Cardiac ventricle fibroblast (primary cell): Measurements from ENCODE around the gene OR4C3. TPM values are rescaled to one million over a fixed set of nuclear protein-coding genes. Genes with fewer than 3 reads are reported as not detected.

Source experiments
- total RNA-seq: library from RNA; depleted of rRNA; stranded (reverse); fragments of >200 nt; gene quantifications from 2 replicates; pipeline ENCODE4 v1.2.3, GENCODE V29; 2015

Gene OR4C3
- not detected in 2 replicates for total RNA-seq

DNA sequence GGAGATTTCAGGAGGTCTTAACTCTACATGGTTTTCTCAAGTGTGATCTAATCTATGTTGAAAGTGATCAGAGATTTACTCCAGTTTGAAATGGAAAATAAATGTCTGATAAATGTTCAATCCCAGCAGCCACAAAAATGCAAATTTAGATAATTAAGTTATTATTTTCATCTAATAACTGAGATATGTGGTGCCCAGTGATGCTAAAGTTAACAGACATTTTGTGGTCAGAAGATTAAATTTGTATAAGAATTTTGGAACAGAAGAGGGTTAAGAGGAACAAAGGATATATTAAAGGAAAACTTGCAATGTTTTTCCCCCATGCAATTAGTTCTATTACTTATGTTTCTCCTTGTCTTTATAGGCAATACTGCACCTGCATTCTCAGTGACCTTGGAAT, at the start of gene OR4C3:
Gene OR4C3 (plus strand): TSS at position 301 of the 400 bp plus-strand sequence. CDS start 102 bp downstream, outside the sequence.

DNA sequence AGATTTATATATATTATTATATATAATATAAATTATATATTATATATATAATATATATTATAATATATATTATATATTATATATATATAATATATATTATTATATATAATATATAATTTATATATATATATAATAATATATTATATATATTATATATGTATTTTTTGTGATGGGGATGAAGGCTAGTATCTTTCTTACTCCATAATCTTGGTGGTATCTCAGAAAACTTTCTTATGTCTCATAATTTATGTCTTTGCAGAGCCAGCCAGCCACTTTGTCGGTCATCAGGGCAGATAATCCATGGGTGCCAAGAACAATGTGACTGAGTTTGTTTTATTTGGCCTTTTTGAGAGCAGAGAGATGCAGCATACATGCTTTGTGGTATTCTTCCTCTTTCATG, 18.8 kb upstream of the OR4C3 start, which contains the start of gene OR4S1:
Gene OR4S1 (plus strand): TSS at position 301 of the 400 bp plus-strand sequence. CDS start 0 bp downstream, at position 301.

DNA sequence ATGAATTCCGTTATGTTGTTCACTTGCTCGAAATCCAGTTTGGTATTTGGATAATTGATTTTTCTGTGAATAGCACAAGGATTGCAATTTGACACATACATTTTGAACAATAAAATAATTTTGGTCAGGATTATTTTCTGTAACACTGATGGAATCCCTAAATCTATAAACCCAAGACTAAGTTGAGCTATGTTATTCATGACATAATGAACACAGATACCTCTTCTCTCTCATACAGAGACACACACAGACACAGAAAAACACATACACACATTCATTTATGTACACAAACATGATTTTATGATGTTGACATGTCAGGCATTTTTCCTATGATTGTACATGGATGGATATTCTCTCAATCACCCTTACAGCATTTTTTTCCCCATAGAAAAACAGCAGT, 41.6 kb downstream of the OR4C3 start, which contains the start of gene OR4C5:
Gene OR4C5 (minus strand): TSS at position 101 of the 400 bp plus-strand sequence. CDS start 0 bp downstream, at position 101.

Other genes starting within 250 kb of the OR4C3 start
- gene OR4B1, start 108.1 kb upstream of the OR4C3 start, total RNA-seq = not detected in 2 replicates
- gene OR4X2, start 79.8 kb upstream of the OR4C3 start, total RNA-seq = not detected in 2 replicates
- gene OR4X1, start 61.1 kb upstream of the OR4C3 start, total RNA-seq = not detected in 2 replicates
- not detected in 2 replicates for gene OR4S1, start 18.7 kb upstream of the OR4C3 start, total RNA-seq
- not detected in 2 replicates for gene OR4C5, start 41.5 kb downstream of the OR4C3 start, total RNA-seq
- gene OR4A47, start 163.9 kb downstream of the OR4C3 start, total RNA-seq = not detected in 2 replicates